Activated CD8-positive, alpha-beta T cell treated with anti-CD3 and anti-CD28 coated beads, Interleukin-2, amount 10 ng/mL, durations not matched to agents 7 days and 5 days (primary cell): ENCODE measurements around the gene DYNC1I2. TPM values are rescaled to one million over a fixed set of nuclear protein-coding genes. Genes with fewer than 3 reads are reported as not detected.

Experiments
- ATAC-seq: fragments of 150-1000 bp; cut with Tn5 transposase; one replicate; pipeline ENCODE4 v1.10.0; 2021; ENCODE audit warnings: moderate library complexity
- CTCF ChIA-PET: fragments of 350-600 bp; sonication (Branson Sonifier 250); formaldehyde crosslinking; loops from one replicate; lab custom pipeline; 2021; ENCODE audit warnings: antibody characterized with exemption; lab: Charles Lee
- POLR2A ChIA-PET: fragments of 350-600 bp; sonication (Branson Sonifier 250); formaldehyde crosslinking; loops from one replicate; lab custom pipeline; 2021; ENCODE audit warnings: antibody characterized with exemption; lab: Charles Lee
- DNase-seq: peaks from one replicate; pipeline ENCODE4 v3.0.0-alpha.2; 2020
- H3K27ac Mint-ChIP-seq: one replicate; pipeline ENCODE4 v1.8.0; 2021; ENCODE audit warnings: mild to moderate bottlenecking, mixed read lengths
- H3K27me3 Mint-ChIP-seq: one replicate; pipeline ENCODE4 v1.8.0; 2021; ENCODE audit warnings: low read depth, mixed read lengths
- H3K36me3 Mint-ChIP-seq: one replicate; pipeline ENCODE4 v1.8.0; 2021; ENCODE audit warnings: low read depth, mixed read lengths
- H3K4me1 Mint-ChIP-seq: one replicate; pipeline ENCODE4 v1.8.0; 2021; ENCODE audit warnings: low read depth, mixed read lengths
- H3K4me3 Mint-ChIP-seq: one replicate; pipeline ENCODE4 v1.8.0; 2021; ENCODE audit warnings: mild to moderate bottlenecking, mixed read lengths
- H3K9me3 Mint-ChIP-seq: one replicate; pipeline ENCODE4 v1.8.0; 2022; ENCODE audit warnings: mixed read lengths; ENCODE audit not compliant: insufficient read depth
- total RNA-seq, 2 experiments: library from RNA; stranded (reverse); gene quantifications; one replicate each; pipeline ENCODE4 v1.2.3, GENCODE V29; 2021

The DYNC1I2 gene
- total RNA-seq, 2 experiments from 2014 or later, result 46.0 to 47.7 TPM

GRCh38 chr2:171788316-171788993 lies 101.2 kb downstream of the DYNC1I2 start:
- Mint-ChIP-seq H3K9me3 (no peaks in the 10 kb centered on the region), H3K36me3 (peaks cover 52% of the 10 kb centered on the region), H3K4me3 (no peak overlapping the region), H3K4me1 (no peaks in the 10 kb centered on the region), H3K27me3 (no peaks in the 10 kb centered on the region), H3K27ac (peak overlapping the region; percentile 8)
- ATAC-seq (no peak), DNase-seq (no peak)
- POLR2A ChIA-PET, result no interaction called here
- CTCF ChIA-PET, result no interaction called here

GRCh38 chr2:171789956-171790355 lies 102.7 kb downstream of the DYNC1I2 start:
- Mint-ChIP-seq H3K27me3 (no peaks in the 10 kb centered on the region), H3K27ac (no peak overlapping the region), H3K4me1 (peaks cover 5% of the 10 kb centered on the region), H3K4me3 (no peak overlapping the region), H3K36me3 (peaks cover 45% of the 10 kb centered on the region), H3K9me3 (no peaks in the 10 kb centered on the region)
- no peak for DNase-seq
- POLR2A ChIA-PET, result interaction anchor here (0.6 to 1.1 kb wide), 3 partner anchors 45 to 100 kb away, joined by 3 to 4 read pairs (median 3); no protein-coding TSS in a partner anchor
- CTCF ChIA-PET, result no interaction called here
- ATAC-seq, result no peak

- no peaks in the 10 kb centered on the region for H3K9me3 Mint-ChIP-seq
- no peaks in the 10 kb centered on the region for H3K27me3 Mint-ChIP-seq
- no peak for ATAC-seq
- DNase-seq, result no peak
- H3K4me1 Mint-ChIP-seq, result peaks cover 8% of the 10 kb centered on the region
- peaks cover 41% of the 10 kb centered on the region for H3K36me3 Mint-ChIP-seq
- no peak overlapping the region for H3K4me3 Mint-ChIP-seq
- ChIA-PET CTCF (interaction anchor here (1.1 kb wide), 1 partner anchor 670 kb away, joined by 3 read pairs; no protein-coding TSS in a partner anchor), POLR2A (no interaction called here)
- no peak overlapping the region for H3K27ac Mint-ChIP-seq
These were observed 104.1 kb downstream of the DYNC1I2 start for GRCh38 chr2:171791361-171791760.

- Mint-ChIP-seq H3K27ac (no peak overlapping the region), H3K4me3 (no peak overlapping the region), H3K4me1 (peaks cover 8% of the 10 kb centered on the region), H3K9me3 (no peaks in the 10 kb centered on the region), H3K36me3 (peaks cover 35% of the 10 kb centered on the region), H3K27me3 (no peaks in the 10 kb centered on the region)
- CTCF ChIA-PET, result interaction anchor here (1.1 kb wide), 1 partner anchor 670 kb away, joined by 3 read pairs; no protein-coding TSS in a partner anchor
- POLR2A ChIA-PET, result no interaction called here
- DNase-seq, result no peak
- ATAC-seq, result no peak
These were observed 104.9 kb downstream of the DYNC1I2 start for GRCh38 chr2:171792157-171792556.

GRCh38 chr2:171792886-171793580 lies 105.8 kb downstream of the DYNC1I2 start:
- peaks cover 8% of the 10 kb centered on the region for H3K4me1 Mint-ChIP-seq
- ChIA-PET POLR2A (no interaction called here), CTCF (no interaction called here)
- ATAC-seq, result no peak
- no peak overlapping the region for H3K4me3 Mint-ChIP-seq
- peaks cover 32% of the 10 kb centered on the region for H3K36me3 Mint-ChIP-seq
- no peak overlapping the region for H3K27ac Mint-ChIP-seq
- H3K27me3 Mint-ChIP-seq, result no peaks in the 10 kb centered on the region
- no peaks in the 10 kb centered on the region for H3K9me3 Mint-ChIP-seq
- DNase-seq, result no peak

- Mint-ChIP-seq H3K4me1 (peaks cover 14% of the 10 kb centered on the region), H3K4me3 (no peak overlapping the region), H3K36me3 (peaks cover 27% of the 10 kb centered on the region), H3K9me3 (no peaks in the 10 kb centered on the region), H3K27me3 (no peaks in the 10 kb centered on the region), H3K27ac (no peak overlapping the region)
- DNase-seq (no peak), ATAC-seq (no peak)
- ChIA-PET POLR2A (no interaction called here), CTCF (no interaction called here)
These were observed 106.7 kb downstream of the DYNC1I2 start for GRCh38 chr2:171793691-171794678.

- DNase-seq, result no peak
- no peak overlapping the region for H3K4me3 Mint-ChIP-seq
- H3K36me3 Mint-ChIP-seq, result peaks cover 30% of the 10 kb centered on the region
- H3K4me1 Mint-ChIP-seq, result peaks cover 14% of the 10 kb centered on the region
- POLR2A ChIA-PET, result no interaction called here
- no peaks in the 10 kb centered on the region for H3K27me3 Mint-ChIP-seq
- no peak overlapping the region for H3K27ac Mint-ChIP-seq
- CTCF ChIA-PET, result no interaction called here
- H3K9me3 Mint-ChIP-seq, result no peaks in the 10 kb centered on the region
- no peak for ATAC-seq
These were observed 107.6 kb downstream of the DYNC1I2 start for GRCh38 chr2:171794918-171795317.

Other genes starting within 250 kb of the DYNC1I2 start
- 1 to 10 TPM; 1.2 to 1.4 TPM for gene CYBRD1, start 165.0 kb upstream of the DYNC1I2 start, total RNA-seq
- gene SLC25A12, start 206.8 kb downstream of the DYNC1I2 start, total RNA-seq, result 10 to 100 TPM; 27.4 to 28.9 TPM
- gene HAT1, start 235.0 kb downstream of the DYNC1I2 start, total RNA-seq, result 10 to 100 TPM; 75.5 to 77.3 TPM